GM12878 (cell line): ENCODE measurements around the gene CDYL.

Experiments used
- CTCF ChIP-seq, 3 experiments: IDR thresholded peaks in 2 of 3; conservative IDR thresholded peaks in 1 of 3; 2 replicates each; pipeline ENCODE4 v1.5.1; 2011; ENCODE audit warnings: low read depth in 3 of 3, low read length in 3 of 3, mild to moderate bottlenecking in 3 of 3, control low read depth in 2 of 3, moderate library complexity in 2 of 3, inconsistent platforms in 1 of 3, mixed read lengths in 1 of 3; ENCODE audit not compliant: control insufficient read depth in 2 of 3, insufficient read depth in 1 of 3; ENCODE audit errors: extremely low read depth in 1 of 3
- FOXM1 ChIP-seq: IDR thresholded peaks from 2 replicates; pipeline ENCODE4 v1.6.1; 2012; ENCODE audit warnings: low read depth, mild to moderate bottlenecking, inconsistent platforms, low read length, moderate library complexity
- POLR2A ChIP-seq: IDR thresholded peaks from 2 replicates; pipeline ENCODE4 v1.6.1; 2011; ENCODE audit warnings: low read depth, mild to moderate bottlenecking, low read length
- SIN3A ChIP-seq: IDR thresholded peaks from 2 replicates; pipeline ENCODE4 v1.6.1; 2012; ENCODE audit warnings: low read depth, low read length, improper control_type of control experiment
- SMC3 ChIP-seq: IDR thresholded peaks from 2 replicates; pipeline ENCODE4 v1.6.1; 2011; ENCODE audit warnings: low read length, improper control_type of control experiment, borderline replicate concordance
- SP1 ChIP-seq: IDR thresholded peaks from one replicate; pipeline ENCODE4 v1.6.1; 2011; ENCODE audit warnings: low read depth, low read length
- YY1 ChIP-seq: IDR thresholded peaks from 2 replicates; pipeline ENCODE4 v1.6.1; 2011; ENCODE audit warnings: low read depth, mild to moderate bottlenecking, low read length
- ZBTB33 ChIP-seq: fragments of 450-650 bp; IDR thresholded peaks from 2 replicates; pipeline ENCODE4 v1.6.1; 2017; ENCODE audit warnings: mild to moderate bottlenecking
- TF ChIP-seq, protein P1 (sequence below): IDR thresholded peaks from 2 replicates; pipeline ENCODE4 v1.6.1; 2012; ENCODE audit warnings: low read depth, low read length, improper control_type of control experiment

- TF ChIP-seq CTCF (IDR thresholded peaks at IDR 0.05 in 2 of 3, conservative IDR thresholded peaks at IDR 0.05 in 1 of 3; ENCODE audit: control insufficient read depth in 2 of 3, extremely low read depth in 1 of 3, insufficient read depth in 1 of 3, low read depth in 3 of 3, low read length in 3 of 3) (no peak), YY1 (no peak), ZBTB33 (no peak), FOXM1 (peak; percentile 3; the same call in 1 of the 2 replicates), SIN3A (no peak), SP1 (no peak), SMC3 (no peak), POLR2A (no peak)
- TF ChIP-seq, protein P1, sequence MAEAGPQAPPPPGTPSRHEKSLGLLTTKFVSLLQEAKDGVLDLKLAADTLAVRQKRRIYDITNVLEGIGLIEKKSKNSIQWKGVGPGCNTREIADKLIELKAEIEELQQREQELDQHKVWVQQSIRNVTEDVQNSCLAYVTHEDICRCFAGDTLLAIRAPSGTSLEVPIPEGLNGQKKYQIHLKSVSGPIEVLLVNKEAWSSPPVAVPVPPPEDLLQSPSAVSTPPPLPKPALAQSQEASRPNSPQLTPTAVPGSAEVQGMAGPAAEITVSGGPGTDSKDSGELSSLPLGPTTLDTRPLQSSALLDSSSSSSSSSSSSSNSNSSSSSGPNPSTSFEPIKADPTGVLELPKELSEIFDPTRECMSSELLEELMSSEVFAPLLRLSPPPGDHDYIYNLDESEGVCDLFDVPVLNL, result no peak
Measured at GRCh38 chr6:4802312-4802935, 26.2 kb downstream of the CDYL start.
